CD4-positive, alpha-beta T cell treated with Interleukin-12 subunit alpha and Interleukin-12 subunit beta, for 1 hour (primary cell): ENCODE results near the gene RPL32.
"Not testable (repeated sequence)": the region's sequence is repeated elsewhere in the genome, so short reads cannot be mapped to it uniquely, and the experiment has no call there.

Experiments used
- DNase-seq: peaks from one replicate; pipeline ENCODE4 v3.0.0-alpha.2; 2020

RPL32 gene

DNA sequence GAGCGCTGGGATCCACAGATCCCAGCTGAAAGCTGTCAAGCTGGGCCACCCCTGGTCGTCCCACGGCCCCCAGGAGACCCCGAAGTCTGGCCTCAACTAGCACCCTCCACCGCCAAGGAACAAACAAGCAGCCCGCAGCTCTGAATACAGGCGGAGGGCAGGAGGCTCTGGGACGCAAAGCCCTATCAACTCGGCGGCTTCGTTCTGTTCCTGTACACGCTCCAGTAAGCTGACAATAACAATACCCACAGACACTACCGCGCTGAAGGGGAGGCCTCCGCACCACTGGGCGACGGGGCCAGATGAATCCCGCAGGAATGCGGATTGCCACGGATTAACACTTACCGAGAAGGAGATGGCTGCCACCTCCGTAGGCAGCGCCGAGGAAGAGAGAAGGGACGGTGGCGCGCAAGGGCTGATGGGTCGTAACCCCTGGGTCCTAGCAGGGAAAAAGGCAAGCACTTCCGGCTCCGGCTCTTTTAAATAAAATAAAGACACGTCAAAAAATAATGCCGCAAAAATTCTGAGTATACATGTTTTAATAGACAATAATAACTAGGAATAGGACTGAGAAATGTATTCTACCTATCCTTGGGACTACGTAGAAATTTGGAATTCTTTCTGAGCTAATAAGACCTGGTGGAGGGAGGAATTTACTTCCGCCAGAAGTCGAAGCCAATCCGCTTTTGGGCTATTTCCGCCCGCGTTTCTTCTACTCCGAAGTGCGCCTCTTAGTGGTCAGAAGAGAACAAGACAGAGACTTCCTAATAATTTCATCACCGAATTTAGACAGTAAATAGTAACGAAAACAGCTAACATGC lies at the start of gene RPL32:
TSS of gene RPL32 (minus strand) at position 417 of the 821 bp plus-strand sequence. CDS start 1,328 bp downstream, outside the sequence.
- DNase-seq: peak; percentile 92

DNA sequence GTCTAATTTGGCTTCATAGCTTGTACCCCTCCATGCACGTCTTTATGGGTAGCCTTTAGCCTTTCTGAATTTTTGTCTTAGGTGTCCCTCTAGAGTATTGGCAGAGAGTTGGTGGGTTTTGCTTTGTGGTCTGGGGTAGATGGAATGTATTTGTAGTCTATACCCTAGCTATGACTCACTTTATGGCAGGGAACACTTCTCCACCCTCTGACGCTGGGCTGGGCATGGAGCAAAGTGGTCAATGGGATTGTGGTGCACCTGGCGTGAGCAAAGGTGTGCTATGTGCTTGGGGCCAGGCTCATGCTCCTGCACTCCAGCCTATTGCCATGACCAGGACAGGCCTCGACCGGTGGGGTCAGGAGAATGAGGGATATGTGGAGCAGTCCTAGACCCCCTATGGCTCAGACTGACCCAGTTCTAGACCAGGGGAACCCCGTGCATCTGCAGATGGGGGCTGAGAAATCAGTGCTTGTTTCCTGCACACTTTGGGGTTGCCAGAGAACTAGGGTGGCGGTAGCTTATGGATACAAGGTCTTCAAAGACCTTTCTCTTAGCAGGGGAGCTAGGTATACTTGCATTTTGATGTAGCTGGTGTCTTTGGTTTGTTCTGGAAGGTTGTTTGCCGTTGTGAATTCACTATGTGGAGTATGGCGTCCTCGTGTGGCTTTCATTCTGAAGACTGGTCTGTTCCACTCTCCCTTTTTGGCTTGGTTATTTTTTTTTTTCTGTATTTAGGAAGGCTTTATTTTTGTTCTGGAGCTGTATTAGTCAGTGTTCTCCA lies 49.4 kb upstream of the RPL32 start:
- DNase-seq: no peak

DNA sequence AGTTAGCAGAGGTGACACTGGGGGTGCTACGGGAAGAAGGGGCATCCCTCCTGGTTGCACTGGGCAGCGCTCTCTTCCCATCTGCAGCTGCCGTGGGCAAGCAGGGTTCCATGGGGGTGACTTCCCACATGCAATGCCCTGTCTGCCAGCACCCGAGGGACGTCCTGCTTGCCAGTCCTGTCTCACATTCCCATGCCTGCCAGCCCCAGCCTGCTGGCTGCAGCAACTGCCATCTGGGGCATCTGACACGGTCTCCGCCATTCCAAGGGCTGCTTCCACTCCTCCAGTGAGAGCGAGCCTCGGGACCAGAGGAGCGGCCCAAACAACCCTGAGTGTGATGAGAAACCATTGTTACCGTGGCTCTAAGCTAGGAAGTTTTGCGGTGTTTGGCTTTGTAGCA lies 45.4 kb upstream of the RPL32 start:
- DNase-seq: no peak

DNA sequence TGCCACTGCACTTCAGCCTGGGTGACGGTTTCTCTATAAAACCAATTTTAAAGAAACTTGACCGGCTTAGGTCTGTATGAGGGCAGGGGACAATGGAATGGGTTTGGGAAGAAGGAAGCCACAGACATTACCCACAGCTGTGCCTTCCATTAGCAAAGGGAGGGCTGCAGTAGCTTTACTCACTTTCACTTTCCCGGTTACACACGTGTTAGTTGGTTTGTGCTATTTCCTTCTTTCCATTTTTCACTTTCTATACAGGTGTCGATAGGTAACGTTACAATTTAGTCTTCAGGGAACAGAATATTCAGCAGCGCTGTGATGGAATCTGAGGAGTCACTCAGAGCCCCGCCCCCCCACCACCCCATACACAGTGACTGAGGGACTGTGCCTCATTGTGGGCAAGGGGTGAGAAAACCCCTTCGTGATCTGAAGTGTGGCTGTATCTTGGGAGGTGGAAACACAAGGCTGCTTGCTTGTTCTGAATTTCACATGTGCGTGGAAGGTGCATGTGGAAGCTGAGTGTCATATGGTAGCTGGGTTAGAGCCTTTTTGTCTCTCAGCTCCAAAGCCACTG lies 44.8 kb upstream of the RPL32 start:
- no peak for DNase-seq

DNA sequence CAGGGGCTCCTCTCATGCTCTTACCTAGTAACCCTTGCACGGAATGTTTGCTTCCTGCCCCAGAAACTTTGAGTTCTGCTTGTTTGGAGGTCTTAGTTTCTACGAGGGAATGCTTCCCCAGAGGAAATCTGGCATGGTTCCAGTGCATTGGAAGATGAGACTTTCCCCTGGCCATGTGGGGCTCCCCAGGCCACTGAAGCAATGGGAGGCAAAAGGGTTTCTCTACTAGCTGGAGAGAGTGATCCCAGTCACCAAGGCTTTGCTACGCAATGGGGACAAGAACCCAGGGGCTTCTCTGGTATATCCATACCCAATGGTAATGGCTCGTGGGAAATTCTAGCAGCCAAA lies 44.2 kb upstream of the RPL32 start:
- DNase-seq: no peak

DNA sequence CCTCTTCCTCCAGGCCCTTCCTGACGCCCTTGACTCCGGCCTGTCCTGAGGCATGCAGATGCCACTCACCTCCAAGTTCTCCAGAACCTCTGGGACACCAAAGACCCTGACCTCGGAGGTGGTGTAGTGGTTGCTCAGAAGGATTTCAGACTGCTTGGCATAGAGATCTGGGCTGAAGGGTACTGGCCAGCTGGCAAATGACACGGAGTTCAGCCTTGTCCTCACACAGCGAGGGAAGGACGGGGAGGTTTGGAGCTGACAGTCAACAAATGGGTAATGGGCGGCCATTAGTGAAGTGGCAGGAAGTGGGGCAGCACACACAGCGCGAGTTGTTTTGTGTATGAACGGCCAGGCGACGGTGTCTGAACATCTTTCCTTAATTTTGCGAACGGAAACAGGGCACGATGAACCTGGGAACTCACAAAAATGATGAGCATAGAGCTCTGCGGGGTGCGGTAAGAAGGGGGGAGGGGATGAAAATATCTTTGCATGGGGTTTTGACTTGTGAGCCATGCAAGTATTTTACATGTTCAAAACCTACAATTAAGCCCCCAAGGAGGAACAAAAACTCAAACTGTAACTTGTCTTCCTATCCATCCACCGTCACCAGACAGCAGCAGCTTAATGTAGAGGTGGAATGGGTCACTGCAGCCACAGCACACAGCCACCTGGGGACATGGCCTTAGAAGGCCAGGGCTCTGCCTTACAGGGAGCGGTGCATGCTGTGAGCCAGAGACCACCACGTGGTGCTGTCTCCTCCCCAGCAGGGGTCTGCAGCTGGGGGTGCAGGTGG lies 43.6 kb upstream of the RPL32 start:
- no peak for DNase-seq

DNA sequence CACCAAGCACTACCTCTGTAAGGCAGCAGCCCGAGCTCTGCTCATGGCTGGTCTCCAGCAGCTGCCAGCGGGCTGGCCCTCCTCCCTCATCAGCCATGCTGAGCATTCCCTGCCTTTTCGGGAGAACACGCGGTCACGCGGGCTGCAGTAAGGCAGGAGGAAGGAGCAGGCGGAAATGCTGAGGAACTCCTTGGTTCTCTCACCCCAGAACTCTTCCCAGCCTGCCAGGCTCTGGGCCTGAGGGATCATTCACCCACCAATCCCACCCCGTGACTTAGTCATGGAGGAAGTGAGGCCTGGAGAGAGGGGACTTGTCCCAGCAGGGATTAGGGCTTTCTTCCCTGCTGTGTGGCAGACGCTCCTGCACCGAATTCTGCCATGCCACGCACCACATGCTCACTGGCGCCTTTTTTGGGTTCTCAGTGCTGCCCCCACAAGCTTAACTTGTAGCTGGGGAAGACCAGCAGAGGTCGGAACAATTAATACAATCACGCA lies 42.9 kb upstream of the RPL32 start:
- DNase-seq: no peak

DNA sequence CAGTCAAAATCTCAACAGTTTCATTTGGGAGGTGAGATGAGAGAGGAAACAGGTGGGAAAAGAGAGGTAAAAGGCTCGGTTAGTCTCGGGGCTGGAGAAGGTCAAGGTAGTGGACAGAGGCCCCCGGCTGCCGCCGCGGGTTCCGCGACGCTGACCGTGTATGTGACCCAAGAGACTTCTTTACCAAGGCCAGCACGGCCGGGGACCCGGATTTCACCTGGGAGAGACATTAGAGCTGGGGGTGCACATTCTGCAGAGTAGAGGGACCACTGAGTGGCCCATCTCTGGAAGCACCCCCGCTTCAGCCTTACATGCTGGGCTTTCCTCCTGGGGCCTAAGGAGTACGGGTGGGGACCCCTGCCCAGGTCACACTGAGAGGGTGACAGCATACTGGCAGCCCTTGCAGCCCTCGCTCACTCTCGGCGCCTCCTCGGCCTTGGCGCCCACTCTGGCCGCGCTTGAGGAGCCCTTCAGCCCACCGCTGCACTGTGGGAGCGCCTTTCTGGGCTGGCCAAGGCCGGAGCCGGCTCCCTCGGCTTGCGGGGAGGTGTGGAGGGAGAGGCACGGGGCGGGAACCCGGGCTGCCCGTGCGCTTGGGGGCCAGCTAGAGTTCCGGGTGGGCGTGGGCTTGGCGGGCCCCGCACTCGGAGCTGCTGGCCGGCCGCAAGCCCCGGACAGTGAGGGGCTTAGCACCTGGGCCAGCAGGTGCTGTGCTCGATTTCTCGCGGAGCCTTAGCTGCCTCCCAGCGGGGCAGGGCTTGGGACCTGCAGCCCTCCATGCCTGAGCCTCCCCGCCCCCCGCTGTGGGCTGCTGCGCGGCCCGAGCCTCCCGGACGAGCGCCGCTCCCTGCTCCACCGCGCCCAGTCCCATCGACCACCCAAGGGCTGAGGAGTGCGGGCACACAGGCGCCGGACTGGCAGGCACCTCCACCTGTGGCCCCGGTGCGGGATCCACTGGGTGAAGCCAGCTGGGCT lies 41.3 kb upstream of the RPL32 start:
- no peak for DNase-seq

DNA sequence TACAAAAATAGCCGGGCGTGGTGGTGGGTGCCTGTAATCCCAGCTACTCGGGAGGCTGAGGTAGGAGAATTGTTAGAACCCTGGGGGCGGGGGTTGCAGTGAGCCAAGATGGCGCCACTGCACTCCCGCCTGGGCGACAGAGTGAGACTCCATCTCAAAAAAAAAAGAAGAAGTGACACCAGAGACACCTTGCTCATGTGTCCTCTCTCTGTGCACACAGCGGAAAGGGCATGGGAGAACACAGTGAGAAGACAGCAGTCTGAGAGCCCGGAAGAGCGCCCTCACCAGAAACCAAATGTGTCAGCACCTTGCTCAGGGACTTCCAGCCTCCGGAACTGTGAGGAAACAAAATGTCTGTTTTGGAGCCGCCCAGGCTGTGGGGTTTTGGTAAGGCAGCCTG lies 40.5 kb upstream of the RPL32 start:
- not testable (repeated sequence) for DNase-seq

DNA sequence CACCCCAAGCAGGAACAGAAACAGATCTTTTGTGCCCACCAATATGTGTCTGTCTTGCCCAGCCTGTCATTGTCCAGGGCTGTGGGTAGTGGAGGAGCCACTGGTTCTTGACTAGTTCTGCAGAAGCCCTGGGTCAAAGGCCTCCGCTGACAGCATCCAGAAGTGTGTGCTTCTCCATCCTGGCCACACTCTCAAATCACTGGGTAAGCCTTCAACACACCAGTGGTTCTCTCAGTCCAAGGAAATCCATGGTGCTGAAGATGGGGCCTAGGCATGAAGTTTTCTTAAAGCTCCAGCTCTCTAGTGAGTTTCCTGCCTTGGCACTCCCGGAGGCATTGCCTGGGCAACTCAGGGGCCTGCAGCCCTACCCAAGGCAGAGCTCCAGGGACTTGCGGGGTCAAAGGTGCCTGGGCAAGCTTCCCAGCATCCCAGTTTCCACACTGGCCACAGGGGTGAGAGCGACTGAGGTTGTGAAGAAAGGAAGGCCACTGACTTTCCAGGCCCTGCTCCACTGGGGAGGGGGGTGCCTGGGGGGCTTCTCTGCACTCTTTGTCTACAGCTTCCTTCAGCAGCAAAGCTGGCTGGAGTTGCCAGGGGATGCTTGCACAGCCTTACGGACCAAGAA lies 37.9 kb upstream of the RPL32 start:
- no peak for DNase-seq

DNA sequence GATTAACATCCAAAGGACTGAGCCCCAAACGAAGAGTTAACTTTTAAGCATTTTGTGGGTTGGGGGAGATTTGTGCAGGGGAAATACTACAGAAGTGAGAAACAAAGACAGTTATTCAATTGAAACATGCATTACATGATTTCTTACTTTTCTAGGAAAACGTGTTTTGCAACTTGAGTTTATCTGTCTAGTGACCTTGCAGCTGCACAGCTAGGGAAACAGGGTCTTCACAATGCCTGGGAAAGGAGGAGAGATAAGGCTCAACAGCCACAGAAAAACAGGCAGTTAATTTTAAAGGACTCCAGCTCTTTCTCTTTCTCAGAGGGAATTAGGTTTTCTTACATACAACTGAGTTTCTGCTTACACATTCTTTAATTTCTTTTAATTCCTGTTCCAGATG lies 37.4 kb upstream of the RPL32 start:
- DNase-seq: not testable (repeated sequence)

DNA sequence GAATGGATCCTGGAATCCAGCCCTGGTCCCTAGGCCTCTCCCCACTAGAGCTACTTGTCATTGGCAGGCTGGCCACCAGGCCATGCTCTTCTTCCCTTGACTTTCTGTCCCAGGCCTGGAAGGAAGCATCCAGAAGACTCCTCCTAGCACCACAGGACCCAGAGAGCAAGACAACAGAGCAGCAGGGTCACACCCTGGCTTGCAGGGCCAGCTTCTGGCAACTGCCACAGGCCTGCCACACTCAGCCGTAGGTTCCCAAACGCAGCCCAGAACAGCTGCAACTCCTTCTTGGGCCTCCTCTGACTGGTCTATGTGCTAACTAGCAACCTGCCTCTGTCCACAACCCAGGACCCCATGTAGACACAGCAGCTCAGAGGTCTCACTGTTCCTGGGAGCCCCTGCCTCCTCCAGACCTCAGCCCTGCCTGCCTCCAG lies 36.8 kb upstream of the RPL32 start:
- DNase-seq: no peak

DNA sequence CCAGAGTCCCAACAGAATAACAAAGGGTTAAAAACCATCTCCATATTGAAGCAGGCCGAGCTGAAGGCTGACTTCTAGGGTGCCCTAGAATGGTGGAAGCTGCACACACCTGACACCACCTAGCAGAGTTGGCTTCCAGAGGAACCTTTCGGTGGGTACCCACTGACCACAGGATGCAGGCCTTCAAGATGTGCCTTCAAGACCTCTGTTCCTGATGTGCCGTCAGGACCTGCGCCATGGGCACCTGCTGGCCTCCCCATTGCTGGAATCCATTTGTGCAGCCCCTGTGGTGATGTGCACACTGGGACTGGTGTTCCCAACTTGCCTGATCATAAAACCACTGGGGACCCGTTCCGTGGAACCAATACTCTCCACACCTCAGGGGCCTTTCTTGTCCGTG lies 35.7 kb upstream of the RPL32 start:
- no peak for DNase-seq

DNA sequence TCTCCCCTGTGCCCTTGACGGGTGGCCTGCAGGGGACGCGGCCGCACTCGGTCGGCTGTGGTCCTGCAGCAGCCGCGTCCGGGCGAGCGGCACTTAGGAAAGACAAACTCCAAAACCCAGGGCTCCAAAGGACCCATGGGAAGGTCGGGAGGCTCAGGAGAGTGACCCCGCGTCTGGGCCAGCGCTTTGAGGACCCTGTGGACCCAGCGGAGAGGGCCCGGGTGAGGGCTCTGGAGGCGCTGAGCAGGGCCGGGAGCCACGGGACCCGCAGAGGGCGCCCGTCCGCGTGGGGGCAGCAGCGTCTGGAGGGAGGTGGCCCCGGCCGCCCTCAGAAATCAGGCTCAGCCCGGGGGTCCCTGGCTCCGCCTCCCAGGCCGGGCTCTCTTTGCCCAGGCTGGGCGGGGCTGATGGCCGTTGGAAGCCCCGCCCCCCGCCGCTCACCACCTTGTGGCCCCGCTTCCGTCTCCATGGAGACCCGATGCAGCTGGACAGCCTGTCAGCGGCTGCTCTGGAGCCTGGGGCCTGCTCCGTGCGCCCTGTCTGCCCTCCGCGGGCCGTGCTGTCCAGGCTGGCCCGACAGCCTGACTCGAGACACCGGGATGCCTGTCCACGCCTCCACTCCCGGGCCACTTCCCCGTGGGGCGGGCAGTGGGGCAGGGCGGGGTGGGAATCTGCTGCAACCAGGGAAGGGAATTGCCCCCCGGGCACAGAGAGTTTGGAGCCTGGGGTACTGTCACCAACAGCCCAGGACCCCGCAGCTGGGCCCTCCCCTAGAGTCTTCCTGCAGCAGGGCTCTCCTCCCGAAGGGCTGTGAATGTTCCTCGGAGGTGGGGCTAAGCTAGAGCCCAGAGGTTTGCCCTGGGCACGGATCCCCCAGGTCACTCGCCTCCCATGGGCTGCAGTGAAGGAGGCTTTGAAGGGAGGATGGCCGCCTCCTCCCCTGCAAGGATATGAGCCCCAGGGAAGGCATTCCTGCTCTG lies 34.8 kb upstream of the RPL32 start:
- DNase-seq: peak; percentile 7

DNA sequence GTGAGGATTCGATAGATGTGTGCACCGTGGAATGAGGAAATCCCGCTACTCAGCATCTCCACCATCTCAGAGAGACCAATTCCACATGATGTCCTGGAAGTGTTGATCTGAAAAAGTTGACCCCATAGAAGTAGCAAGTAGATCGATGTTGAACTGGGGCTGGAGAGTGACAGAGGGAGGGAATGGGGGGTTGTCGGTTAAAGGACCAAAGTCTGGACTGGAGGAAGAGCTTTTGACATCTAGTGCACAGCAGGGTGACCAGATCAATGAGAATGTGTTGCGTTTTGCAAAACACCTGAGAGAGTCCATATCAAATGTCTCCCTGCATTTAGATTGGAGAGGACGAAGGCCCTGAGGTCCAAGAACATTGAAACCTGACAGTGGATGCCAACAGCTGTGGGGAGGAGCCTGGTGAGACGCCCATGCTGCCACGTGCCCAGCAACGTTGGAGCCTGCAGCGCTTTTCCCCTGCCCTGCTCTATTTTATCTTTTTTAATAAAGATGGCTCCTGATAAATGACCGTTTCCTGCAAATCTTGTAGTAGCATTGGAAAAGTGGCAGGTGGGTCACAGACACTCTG lies 30.1 kb upstream of the RPL32 start:
- no peak for DNase-seq

DNA sequence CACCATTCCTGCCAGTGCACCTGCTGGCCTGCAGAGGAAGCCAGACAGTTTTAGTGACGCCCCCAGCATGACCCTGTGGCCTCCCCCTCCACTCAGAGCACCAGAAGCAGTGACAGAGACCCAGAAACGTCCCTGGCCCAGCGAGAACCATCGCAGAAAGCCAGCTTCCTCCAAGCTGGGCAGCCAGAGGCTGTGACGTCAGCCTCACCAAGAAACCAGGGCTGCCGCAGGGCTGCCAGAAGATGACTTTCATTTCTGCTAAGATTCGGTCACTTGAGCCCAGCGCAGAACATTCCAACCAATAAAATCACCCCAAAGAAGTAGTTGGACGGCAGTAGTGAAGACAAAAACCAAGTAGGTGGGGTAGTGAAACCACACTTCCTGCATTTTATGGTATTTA lies 29.6 kb upstream of the RPL32 start:
- peak; percentile 54 for DNase-seq

DNA sequence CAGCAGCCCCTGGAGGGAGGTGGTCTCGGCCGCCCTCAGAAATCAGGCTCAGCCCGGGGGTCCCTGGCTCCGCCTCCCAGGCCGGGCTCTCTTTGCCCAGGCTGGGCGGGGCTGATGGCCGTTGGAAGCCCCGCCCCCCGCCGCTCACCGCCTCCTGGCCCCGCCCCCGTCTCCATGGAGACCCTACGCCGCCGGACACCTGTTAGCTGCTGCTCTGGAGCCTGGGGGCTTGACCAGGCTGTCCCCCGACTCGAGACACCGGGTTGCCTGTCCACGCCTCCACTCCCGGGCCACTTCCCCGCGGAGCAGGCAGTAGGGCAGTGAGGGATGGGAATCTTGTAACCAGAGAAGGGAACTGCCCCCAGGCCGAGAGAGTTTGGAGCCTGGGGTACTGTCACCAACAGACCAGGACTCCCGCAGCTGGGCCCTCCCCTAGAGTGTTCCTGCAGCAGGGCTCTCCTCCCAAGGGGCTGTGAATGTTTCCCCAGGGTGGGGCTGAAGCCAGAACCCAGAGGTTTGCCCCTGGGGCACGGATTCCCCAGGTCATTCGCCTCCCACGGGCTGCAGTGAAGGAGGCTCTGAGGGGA lies 27.8 kb upstream of the RPL32 start:
- DNase-seq: peak; percentile 33

DNA sequence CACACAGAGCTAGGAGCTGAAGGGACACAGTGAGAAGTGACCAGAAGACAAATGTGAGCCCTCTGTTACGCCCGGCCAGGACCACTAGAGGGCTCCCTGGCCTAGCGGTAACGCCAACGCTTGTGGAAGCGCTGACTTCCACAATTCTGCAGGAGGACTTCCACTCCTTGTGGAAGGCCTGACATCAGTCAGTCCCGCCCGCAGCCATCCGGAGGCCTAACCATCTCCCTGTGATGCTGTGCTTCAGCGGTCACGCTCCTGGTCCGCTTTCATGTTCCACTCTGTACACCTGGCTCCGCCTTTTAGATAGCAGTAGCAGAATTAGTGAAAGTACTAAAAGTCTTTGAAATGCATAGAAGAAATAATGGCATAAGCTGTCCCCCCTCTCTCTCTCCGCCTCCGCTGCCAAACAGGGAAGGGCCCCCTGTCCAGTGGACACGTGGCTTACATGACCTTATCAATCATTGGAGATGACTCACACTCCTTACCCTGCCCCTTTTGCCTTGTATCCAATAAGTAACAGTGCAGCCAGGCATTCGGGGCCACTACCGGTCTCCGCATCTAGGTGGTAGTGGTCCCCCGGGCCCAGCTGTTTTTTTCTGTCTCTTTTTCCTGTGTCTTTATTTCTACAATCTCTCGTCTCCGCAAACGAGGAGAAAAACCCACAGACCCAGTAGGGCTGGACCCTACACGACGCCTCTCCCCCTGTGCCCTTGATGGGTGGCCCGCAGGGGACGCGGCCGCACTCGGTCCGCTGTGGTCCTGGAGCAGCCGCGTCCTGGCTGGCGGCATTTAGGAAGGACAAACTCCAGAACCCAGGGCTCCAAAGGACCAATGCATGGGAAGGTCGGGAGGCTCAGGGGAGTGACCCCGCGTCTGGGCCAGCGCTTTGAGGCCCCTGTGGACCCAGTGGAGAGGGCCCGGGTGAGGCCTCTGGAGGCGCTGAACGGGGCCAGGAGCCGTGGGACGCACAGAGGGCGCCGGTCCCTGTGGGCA lies 27.0 kb upstream of the RPL32 start:
- DNase-seq: peak; percentile 65
